MM.1S (cell line): ENCODE measurements around the gene SUMF2.
A peak's percentile ranks its signal among the peaks of the same experiment; 100 is the strongest.
"Not testable (repeated sequence)": the region's sequence is repeated elsewhere in the genome, so short reads cannot be mapped to it uniquely, and the experiment has no call there.

ENCODE experiments used
- DNase-seq: peaks from one replicate; pipeline ENCODE4 v3.0.0-alpha.2; 2015
- H2AFZ ChIP-seq: fragments of 300-600 bp; sonication (generic); 2 replicates; pipeline ENCODE4 v1.6.0; 2016; ENCODE audit warnings: antibody characterized with exemption, low read length
- H3F3A ChIP-seq: fragments of 300-600 bp; sonication (generic); 2 replicates; pipeline ENCODE4 v1.6.1; 2016; ENCODE audit warnings: mild to moderate bottlenecking, antibody characterized with exemption, low read length, moderate library complexity, mixed read lengths; ENCODE audit not compliant: insufficient read depth
- H3K27ac ChIP-seq: fragments of 300-600 bp; sonication (generic); 2 replicates; pipeline ENCODE4 v1.5.1; 2016; ENCODE audit warnings: mild to moderate bottlenecking, low read length
- H3K27me3 ChIP-seq: fragments of 300-600 bp; sonication (generic); replicated peaks from 2 replicates; pipeline ENCODE4 v1.6.0; 2016; ENCODE audit warnings: low read length; ENCODE audit not compliant: insufficient read depth
- H3K36me3 ChIP-seq: fragments of 300-600 bp; sonication (generic); replicated peaks from 2 replicates; pipeline ENCODE4 v1.6.1; 2016; ENCODE audit warnings: mild to moderate bottlenecking, low read length, mixed read lengths; ENCODE audit not compliant: insufficient read depth
- H3K4me1 ChIP-seq: fragments of 300-600 bp; sonication (generic); 2 replicates; pipeline ENCODE4 v1.6.1; 2016; ENCODE audit warnings: low read length, mixed read lengths
- H3K4me2 ChIP-seq: fragments of 300-600 bp; sonication (generic); 2 replicates; pipeline ENCODE4 v1.6.0; 2016; ENCODE audit warnings: low read depth, low read length
- H3K4me3 ChIP-seq: fragments of 300-600 bp; sonication (generic); 2 replicates; pipeline ENCODE4 v1.5.1; 2016; ENCODE audit warnings: low read length, mixed read lengths
- H3K79me2 ChIP-seq: fragments of 300-600 bp; sonication (generic); 2 replicates; pipeline ENCODE4 v1.6.1; 2016; ENCODE audit warnings: mixed run types, low read length, mixed read lengths
- H3K9ac ChIP-seq: fragments of 300-600 bp; sonication (generic); 2 replicates; pipeline ENCODE4 v1.6.1; 2016; ENCODE audit warnings: low read length, mixed read lengths
- H3K9me2 ChIP-seq: fragments of 300-600 bp; sonication (generic); replicated peaks from 2 replicates; pipeline ENCODE4 v1.6.1; 2016; ENCODE audit warnings: mild to moderate bottlenecking, low read length, mixed read lengths; ENCODE audit not compliant: insufficient read depth
- H3K9me3 ChIP-seq: fragments of 300-600 bp; sonication (generic); replicated peaks from 2 replicates; pipeline ENCODE4 v1.6.1; 2016; ENCODE audit warnings: mild to moderate bottlenecking, low read length, mixed read lengths; ENCODE audit not compliant: insufficient read depth
- H4K20me1 ChIP-seq: fragments of 300-600 bp; sonication (generic); 2 replicates; pipeline ENCODE4 v1.6.1; 2016; ENCODE audit warnings: mild to moderate bottlenecking, low read length, moderate library complexity, mixed read lengths; ENCODE audit not compliant: insufficient read depth
- EZH2 ChIP-seq: fragments of 300-600 bp; sonication (generic); optimal IDR thresholded peaks from 2 replicates; pipeline ENCODE3; 2017; ENCODE audit warnings: low read depth, mild to moderate bottlenecking, antibody characterized with exemption, low read length, mixed read lengths
- EZH2phosphoT487 ChIP-seq: fragments of 300-600 bp; sonication (generic); IDR thresholded peaks from 2 replicates; pipeline ENCODE4 v1.6.1; 2018; ENCODE audit warnings: antibody characterized with exemption, low read length
- TF ChIP-seq, protein P1 (sequence below): fragments of 300-600 bp; sonication (generic); IDR thresholded peaks from 2 replicates; pipeline ENCODE4 v1.5.1; 2016; ENCODE audit warnings: antibody characterized with exemption, low read length, mixed read lengths

Gene SUMF2

DNA sequence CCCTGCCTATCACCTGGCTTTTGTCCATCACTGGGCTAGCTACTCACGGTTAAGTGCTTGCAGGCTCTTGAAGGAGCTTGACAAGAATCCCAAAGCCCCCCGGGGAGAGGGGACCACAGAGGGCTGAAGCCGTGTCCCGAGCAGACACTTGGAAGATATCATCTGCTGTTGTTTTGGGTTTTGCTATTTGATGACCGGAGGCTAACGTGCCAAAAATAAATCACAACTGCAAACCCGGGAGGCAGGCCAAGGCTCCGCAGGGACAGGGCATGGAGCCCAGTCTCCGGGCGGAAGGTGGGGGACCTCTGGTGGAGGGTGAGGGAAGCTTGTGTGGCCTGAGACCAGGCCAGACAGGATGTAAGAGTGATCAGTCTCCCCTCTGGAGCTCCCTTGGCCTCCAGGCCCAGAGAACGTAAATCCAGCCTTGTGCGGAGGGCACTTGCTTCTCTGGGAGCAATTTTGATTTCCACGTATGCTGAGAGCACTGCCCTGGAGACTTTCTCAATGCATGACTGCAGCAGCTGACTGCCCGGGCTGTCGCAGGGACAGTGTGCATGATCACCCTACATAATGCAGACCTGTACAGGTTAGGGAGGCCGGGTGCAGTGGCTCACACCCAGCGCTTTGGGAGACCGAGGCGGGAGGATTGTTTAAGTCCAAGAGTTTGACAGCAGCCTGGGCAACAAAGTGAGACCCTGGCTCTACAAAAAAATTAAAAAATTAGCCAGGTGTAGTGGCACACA lies 28.9 kb downstream of the SUMF2 start, which contains the start of gene PHKG1:
Gene PHKG1 (minus strand): TSS at position 164 of the 743 bp plus-strand sequence. CDS start 4,011 bp downstream, outside the sequence.
- no peak within 1 kb of the TSS for H3K9ac ChIP-seq
- no peaks in the 10 kb centered on the region for H3K36me3 ChIP-seq
- H3K79me2 ChIP-seq = no peaks in the 10 kb centered on the region
- no peaks in the 10 kb centered on the region; the same call in 1 of the 2 replicates for H3K4me1 ChIP-seq
- no peak within 1 kb of the TSS for H3K4me3 ChIP-seq
- H3K9me2 ChIP-seq = no peaks in the 10 kb centered on the region
- no peak for TF ChIP-seq EZH2phosphoT487
- no peaks in the 10 kb centered on the region for H3K27me3 ChIP-seq
- H2AFZ ChIP-seq = no peak within 1 kb of the TSS
- DNase-seq = no peak
- no peaks in the 10 kb centered on the region for H4K20me1 ChIP-seq
- peaks cover 1% of the 10 kb centered on the region for H3F3A ChIP-seq
- no peak within 1 kb of the TSS for H3K4me2 ChIP-seq
- H3K9me3 ChIP-seq = no peaks in the 10 kb centered on the region
- no peak within 1 kb of the TSS for H3K27ac ChIP-seq

DNA sequence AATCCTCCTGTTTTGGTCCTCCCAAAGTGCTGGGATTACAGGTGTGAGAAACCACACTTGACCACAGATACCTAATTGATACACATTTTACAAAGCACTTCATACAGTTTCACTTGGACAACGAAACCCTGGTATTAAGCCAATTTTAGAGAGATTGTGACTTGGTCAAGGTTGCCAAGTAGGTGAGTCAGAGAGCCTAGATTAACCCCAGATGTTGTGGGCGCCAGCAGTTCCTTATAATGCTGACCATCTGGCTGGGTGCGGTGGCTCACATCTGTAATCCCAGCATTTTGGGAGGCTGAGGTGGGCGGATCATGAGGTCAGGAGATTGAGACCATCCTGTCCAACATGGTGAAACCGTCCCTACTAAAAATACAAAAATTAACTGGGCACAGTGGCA lies 33.6 kb downstream of the SUMF2 start:
- Histone ChIP-seq H3K4me2 (no peak overlapping the region), H3K4me1 (peaks cover 6% of the 10 kb centered on the region; the same call in 1 of the 2 replicates), H3K27ac (peak overlapping the region; percentile 57; the same call in 1 of the 2 replicates), H3K36me3 (peaks cover 11% of the 10 kb centered on the region), H3K4me3 (no peak overlapping the region), H3K9me2 (no peaks in the 10 kb centered on the region), H2AFZ (no peak overlapping the region), H3K9ac (no peak overlapping the region), H3K27me3 (no peaks in the 10 kb centered on the region), H3K9me3 (no peaks in the 10 kb centered on the region), H3F3A (peaks cover 24% of the 10 kb centered on the region), H4K20me1 (no peaks in the 10 kb centered on the region), H3K79me2 (peaks cover 7% of the 10 kb centered on the region)
- peak; percentile 71 for DNase-seq
- TF ChIP-seq EZH2phosphoT487 (no peak), EZH2 (no peak)
- TF ChIP-seq, protein P1, sequence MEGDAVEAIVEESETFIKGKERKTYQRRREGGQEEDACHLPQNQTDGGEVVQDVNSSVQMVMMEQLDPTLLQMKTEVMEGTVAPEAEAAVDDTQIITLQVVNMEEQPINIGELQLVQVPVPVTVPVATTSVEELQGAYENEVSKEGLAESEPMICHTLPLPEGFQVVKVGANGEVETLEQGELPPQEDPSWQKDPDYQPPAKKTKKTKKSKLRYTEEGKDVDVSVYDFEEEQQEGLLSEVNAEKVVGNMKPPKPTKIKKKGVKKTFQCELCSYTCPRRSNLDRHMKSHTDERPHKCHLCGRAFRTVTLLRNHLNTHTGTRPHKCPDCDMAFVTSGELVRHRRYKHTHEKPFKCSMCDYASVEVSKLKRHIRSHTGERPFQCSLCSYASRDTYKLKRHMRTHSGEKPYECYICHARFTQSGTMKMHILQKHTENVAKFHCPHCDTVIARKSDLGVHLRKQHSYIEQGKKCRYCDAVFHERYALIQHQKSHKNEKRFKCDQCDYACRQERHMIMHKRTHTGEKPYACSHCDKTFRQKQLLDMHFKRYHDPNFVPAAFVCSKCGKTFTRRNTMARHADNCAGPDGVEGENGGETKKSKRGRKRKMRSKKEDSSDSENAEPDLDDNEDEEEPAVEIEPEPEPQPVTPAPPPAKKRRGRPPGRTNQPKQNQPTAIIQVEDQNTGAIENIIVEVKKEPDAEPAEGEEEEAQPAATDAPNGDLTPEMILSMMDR = no peak

DNA sequence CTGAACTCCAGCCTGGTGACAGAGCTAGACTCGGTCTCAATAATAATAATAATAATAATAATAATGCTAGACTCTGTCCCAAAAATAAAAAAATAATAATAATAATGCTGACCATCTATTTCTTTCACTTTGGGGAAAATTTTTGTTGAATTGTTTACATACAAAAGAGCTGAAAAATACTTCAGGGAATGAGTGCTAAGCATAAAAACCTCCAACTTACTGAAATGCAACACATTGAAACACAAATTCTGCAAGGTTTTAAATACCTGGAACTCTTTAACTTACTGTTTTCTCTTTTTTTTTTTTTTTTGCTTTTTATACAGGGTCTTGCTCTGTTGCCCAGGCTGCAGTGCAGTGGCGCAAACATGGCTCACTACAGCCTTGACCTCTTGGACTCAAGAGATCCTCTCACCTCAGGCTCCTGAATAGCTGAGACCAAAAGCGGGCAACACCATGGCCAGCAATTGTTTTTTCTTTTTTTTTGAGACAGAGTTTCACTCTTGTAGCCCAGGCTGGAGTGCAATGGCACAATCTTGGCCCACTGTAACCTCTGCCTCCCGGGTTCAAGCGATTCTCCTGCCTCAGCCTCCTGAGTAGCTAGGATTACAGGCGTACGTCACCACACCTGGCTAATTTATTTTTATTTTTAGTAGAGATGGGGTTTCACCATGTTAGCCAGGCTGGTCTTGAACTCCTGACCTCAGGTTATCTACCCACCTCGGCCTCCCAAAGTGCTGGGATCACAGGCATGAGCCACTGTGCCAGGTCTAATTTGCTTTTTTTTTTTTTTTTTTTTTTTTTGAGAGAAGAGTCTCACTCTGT lies 34.3 kb downstream of the SUMF2 start:
- Histone ChIP-seq H3K36me3 (peaks cover 17% of the 10 kb centered on the region), H3F3A (peaks cover 28% of the 10 kb centered on the region), H3K27ac (peak overlapping the region; percentile 57; the same call in 1 of the 2 replicates), H3K79me2 (peaks cover 14% of the 10 kb centered on the region), H3K4me2 (peak overlapping the region; percentile 15; the same call in 1 of the 2 replicates)
- H3K9ac ChIP-seq, H3K9me3 ChIP-seq, DNase-seq, H3K4me1 ChIP-seq, H2AFZ ChIP-seq, H3K4me3 ChIP-seq, H4K20me1 ChIP-seq, H3K9me2 ChIP-seq, H3K27me3 ChIP-seq: not testable (repeated sequence)

DNA sequence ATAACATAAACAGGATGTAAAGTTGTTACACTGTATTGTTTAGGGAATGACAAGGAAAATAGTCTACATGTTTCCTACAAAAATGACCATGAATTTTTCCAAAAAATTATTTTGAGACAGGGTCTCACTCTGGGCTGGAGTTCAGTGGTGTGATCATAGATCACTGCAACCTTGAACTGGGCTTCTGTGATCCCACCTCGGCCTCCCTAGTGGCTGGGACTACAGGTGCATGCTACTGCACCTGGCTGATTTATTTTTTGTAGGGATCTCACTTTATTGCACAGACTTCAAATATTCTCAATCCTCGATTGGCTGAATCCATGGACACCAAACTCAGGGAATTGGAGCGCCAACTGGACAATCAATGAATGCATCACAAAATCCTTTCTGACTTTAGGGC lies 35.6 kb downstream of the SUMF2 start:
- Histone ChIP-seq H3K9ac (no peak overlapping the region), H3K9me2 (no peaks in the 10 kb centered on the region), H4K20me1 (no peaks in the 10 kb centered on the region), H3K4me2 (no peak overlapping the region), H3K79me2 (peaks cover 26% of the 10 kb centered on the region), H3K4me3 (no peak overlapping the region), H3K36me3 (peaks cover 21% of the 10 kb centered on the region), H3K4me1 (peaks cover 6% of the 10 kb centered on the region; the same call in 1 of the 2 replicates), H2AFZ (no peak overlapping the region), H3K9me3 (no peaks in the 10 kb centered on the region), H3F3A (peaks cover 31% of the 10 kb centered on the region), H3K27me3 (no peaks in the 10 kb centered on the region), H3K27ac (no peak overlapping the region)
- DNase-seq = no peak
- TF ChIP-seq EZH2phosphoT487 = no peak
- TF ChIP-seq, protein P1 = 0 out of 2 replicates have a peak, but pooled peaks have one; percentile 5

DNA sequence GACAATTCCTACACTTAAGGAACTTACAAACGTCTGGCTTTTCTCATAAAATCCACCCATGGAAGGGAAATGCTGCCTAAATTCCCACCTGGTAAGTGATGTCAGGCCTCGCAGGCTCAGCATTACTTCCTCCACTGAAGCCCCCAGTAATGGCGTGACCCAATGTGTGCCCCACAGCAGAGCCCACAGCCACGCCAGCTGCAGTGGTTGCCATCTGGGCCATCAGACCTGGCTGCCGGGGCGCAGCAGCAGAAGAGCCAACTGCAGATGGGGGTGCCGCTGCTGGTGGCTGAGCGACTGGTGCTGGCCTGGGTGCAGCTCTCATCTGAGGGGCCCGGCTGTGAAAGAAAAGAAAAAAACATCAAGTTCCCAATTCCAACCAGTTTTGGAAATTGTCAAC lies 40.1 kb downstream of the SUMF2 start:
- H2AFZ ChIP-seq, H3K4me2 ChIP-seq, H3K4me1 ChIP-seq, H3K4me3 ChIP-seq, H3K9ac ChIP-seq, H3K27me3 ChIP-seq, H3K9me3 ChIP-seq, H3K9me2 ChIP-seq, H4K20me1 ChIP-seq, H3K27ac ChIP-seq, DNase-seq: not testable (repeated sequence)
- H3F3A ChIP-seq = peaks cover 23% of the 10 kb centered on the region
- H3K36me3 ChIP-seq = peaks cover 21% of the 10 kb centered on the region
- H3K79me2 ChIP-seq = peaks cover 43% of the 10 kb centered on the region
